HEK293 (cell line): ENCODE measurements around the gene PIGZ.

Experiments used
- CTCF ChIA-PET: fragments of 350-600 bp; formaldehyde crosslinking; extraction: SDS; loops from one replicate; lab custom pipeline; 2021; ENCODE audit warnings: antibody characterized with exemption; lab: Yijun Ruan, JAX
- POLR2A ChIA-PET: fragments of 300-600 bp; formaldehyde crosslinking; extraction: SDS; loops from one replicate; lab custom pipeline; 2020; ENCODE audit warnings: antibody characterized with exemption, inconsistent platforms; lab: Yijun Ruan, JAX
- H3K27ac ChIP-seq: fragments of 200-500 bp; sonication (Bioruptor generic); 2 replicates; pipeline ENCODE4 v1.5.1; 2014; ENCODE audit warnings: low read depth, low read length, control low read depth, inconsistent platforms; ENCODE audit errors: extremely low read depth
- H3K36me3 ChIP-seq, 2 experiments: fragments of 200-500 bp in 1 of 2; sonication (Bioruptor generic) in 1 of 2; 1 replicate in 1 of 2; 2 replicates in 1 of 2; pipeline ENCODE4 v1.5.1; 2014 to 2017; ENCODE audit warnings: inconsistent platforms in 2 of 2, low read length in 2 of 2; ENCODE audit not compliant: control insufficient read depth in 2 of 2, insufficient read depth in 1 of 2
- H3K4me1 ChIP-seq: fragments of 200-500 bp; sonication (Bioruptor generic); 2 replicates; pipeline ENCODE4 v1.5.1; 2014; ENCODE audit warnings: mild to moderate bottlenecking, low read length, inconsistent platforms; ENCODE audit not compliant: control insufficient read depth, insufficient read depth
- H3K4me3 ChIP-seq: 2 replicates; pipeline ENCODE4 v1.5.1; 2011; ENCODE audit warnings: low read depth, mild to moderate bottlenecking, control low read depth, low read length, moderate library complexity
- H3K9me3 ChIP-seq: fragments of 200-500 bp; sonication (Bioruptor generic); 2 replicates; pipeline ENCODE4 v1.5.1; 2014; ENCODE audit warnings: low read depth, low read length, inconsistent platforms; ENCODE audit not compliant: control insufficient read depth, insufficient read depth
- GLIS1 ChIP-seq: fragments of 450-650 bp; formaldehyde crosslinking; IDR thresholded peaks from 2 replicates; pipeline ENCODE4 v1.5.1; 2016; ENCODE audit warnings: missing biosample characterization, missing genetic modification characterization
- KLF9 ChIP-seq: fragments of 450-650 bp; formaldehyde crosslinking; IDR thresholded peaks from 2 replicates; pipeline ENCODE4 v1.5.1; 2016; ENCODE audit warnings: missing biosample characterization, missing genetic modification characterization, low read depth
- OVOL3 ChIP-seq: fragments of 450-650 bp; formaldehyde crosslinking; IDR thresholded peaks from 2 replicates; pipeline ENCODE4 v1.5.1; 2016; ENCODE audit warnings: missing biosample characterization, missing genetic modification characterization
- SALL2 ChIP-seq: fragments of 450-650 bp; formaldehyde crosslinking; IDR thresholded peaks from 2 replicates; pipeline ENCODE4 v1.5.0; 2017; ENCODE audit warnings: missing biosample characterization, mild to moderate bottlenecking, missing genetic modification characterization, borderline replicate concordance
- SETDB1 ChIP-seq: IDR thresholded peaks from one replicate; pipeline ENCODE4 v1.6.1; 2017; ENCODE audit warnings: mild to moderate bottlenecking, low read length, moderate library complexity, mixed read lengths; ENCODE audit not compliant: insufficient read length
- ZBTB11 ChIP-seq: fragments of 450-650 bp; formaldehyde crosslinking; conservative IDR thresholded peaks from 2 replicates; pipeline ENCODE4 v1.5.1; 2016; ENCODE audit warnings: low read depth, missing biosample characterization, missing genetic modification characterization
- ZBTB21 ChIP-seq: fragments of 450-650 bp; formaldehyde crosslinking; IDR thresholded peaks from 2 replicates; pipeline ENCODE4 v1.5.1; 2017; ENCODE audit warnings: missing biosample characterization, missing genetic modification characterization
- ZFP69B ChIP-seq: fragments of 450-650 bp; formaldehyde crosslinking; IDR thresholded peaks from 2 replicates; pipeline ENCODE4 v1.5.1; 2016; ENCODE audit warnings: missing biosample characterization, missing genetic modification characterization
- ZNF133 ChIP-seq: fragments of 450-650 bp; formaldehyde crosslinking; IDR thresholded peaks from 2 replicates; pipeline ENCODE4 v1.5.1; 2016; ENCODE audit warnings: missing biosample characterization, missing genetic modification characterization
- ZNF175 ChIP-seq: fragments of 450-650 bp; formaldehyde crosslinking; IDR thresholded peaks from 2 replicates; pipeline ENCODE4 v1.5.1; 2016; ENCODE audit warnings: missing biosample characterization, missing genetic modification characterization
- ZNF280D ChIP-seq: fragments of 450-650 bp; formaldehyde crosslinking; IDR thresholded peaks from 2 replicates; pipeline ENCODE4 v1.5.1; 2016; ENCODE audit warnings: missing biosample characterization, missing genetic modification characterization
- ZNF404 ChIP-seq: fragments of 450-650 bp; formaldehyde crosslinking; IDR thresholded peaks from 2 replicates; pipeline ENCODE4 v1.5.1; 2017; ENCODE audit warnings: missing biosample characterization, missing genetic modification characterization
- ZNF48 ChIP-seq: fragments of 450-650 bp; formaldehyde crosslinking; IDR thresholded peaks from 2 replicates; pipeline ENCODE4 v1.5.1; 2016; ENCODE audit warnings: missing biosample characterization, missing genetic modification characterization
- ZNF518A ChIP-seq: fragments of 450-650 bp; formaldehyde crosslinking; conservative IDR thresholded peaks from 2 replicates; pipeline ENCODE4 v1.5.1; 2016; ENCODE audit warnings: low read depth, missing biosample characterization, missing genetic modification characterization
- ZNF596 ChIP-seq: fragments of 450-650 bp; IDR thresholded peaks from 2 replicates; pipeline ENCODE4 v1.5.0; 2018; ENCODE audit warnings: missing biosample characterization, mild to moderate bottlenecking, missing genetic modification characterization, moderate library complexity
- ZNF677 ChIP-seq: fragments of 450-650 bp; IDR thresholded peaks from 2 replicates; pipeline ENCODE4 v1.5.0; 2018; ENCODE audit warnings: missing biosample characterization, mild to moderate bottlenecking, missing genetic modification characterization, moderate library complexity
- ZNF830 ChIP-seq: fragments of 450-650 bp; IDR thresholded peaks from 2 replicates; pipeline ENCODE4 v1.5.0; 2018; ENCODE audit warnings: missing biosample characterization, missing genetic modification characterization, low read depth, mild to moderate bottlenecking, moderate library complexity
- ZSCAN16 ChIP-seq: fragments of 450-650 bp; formaldehyde crosslinking; IDR thresholded peaks from 2 replicates; pipeline ENCODE4 v1.5.1; 2016; ENCODE audit warnings: missing biosample characterization, missing genetic modification characterization
- ZSCAN18 ChIP-seq: fragments of 450-650 bp; formaldehyde crosslinking; IDR thresholded peaks from 2 replicates; pipeline ENCODE4 v1.5.1; 2016; ENCODE audit warnings: missing biosample characterization, missing genetic modification characterization

PIGZ gene

GRCh38 chr3:196985954-196986885, 17.6 kb upstream of the PIGZ start:
- Histone ChIP-seq H3K36me3 (no peaks in the 10 kb centered on the region), H3K27ac (no peak overlapping the region), H3K9me3 (no peaks in the 10 kb centered on the region), H3K4me3 (no peak overlapping the region), H3K4me1 (no peaks in the 10 kb centered on the region)
- TF ChIP-seq ZNF596 (tag by site-specific recombination) = no peak
- TF ChIP-seq ZNF518A (tag by site-specific recombination) = no peak
- no peak for TF ChIP-seq GLIS1
- no peak for TF ChIP-seq ZNF677
- no peak for TF ChIP-seq ZNF48 (tag by site-specific recombination)
- TF ChIP-seq KLF9 = no peak
- no peak for TF ChIP-seq ZBTB21 (tag by site-specific recombination)
- no peak for TF ChIP-seq ZNF830
- POLR2A ChIA-PET = no interaction called here
- CTCF ChIA-PET = interaction anchor here (0.7 kb wide), 1 partner anchor 143 kb away, joined by 3 read pairs; no protein-coding TSS in a partner anchor

- no peak for TF ChIP-seq ZBTB11 (tag by site-specific recombination)
- TF ChIP-seq ZNF133 (tag by site-specific recombination) = no peak
- TF ChIP-seq ZSCAN18 (tag by site-specific recombination) = no peak
- TF ChIP-seq SALL2 (tag by site-specific recombination) = no peak
- TF ChIP-seq OVOL3 = no peak
- TF ChIP-seq ZNF280D = no peak
- no peak for TF ChIP-seq ZFP69B (tag by site-specific recombination)
- no peak for TF ChIP-seq ZNF175 (tag by site-specific recombination)
- TF ChIP-seq SETDB1 = no peak
- TF ChIP-seq ZSCAN16 (tag by site-specific recombination) = no peak
- no peak for TF ChIP-seq ZNF404
- Histone ChIP-seq H3K36me3 (no peaks in the 10 kb centered on the region), H3K4me1 (no peaks in the 10 kb centered on the region), H3K9me3 (no peaks in the 10 kb centered on the region), H3K4me3 (no peak overlapping the region), H3K27ac (no peak overlapping the region)
- ChIA-PET POLR2A (no interaction called here), CTCF (no interaction called here)
Observed at GRCh38 chr3:196985298-196985697, 16.7 kb upstream of the PIGZ start.
